BE2C (cell line): ENCODE results near the gene GADD45A.

ENCODE experiments used
- DNase-seq: peaks from one replicate; pipeline ENCODE4 v3.0.0-alpha.2; 2020
- H3K27me3 ChIP-seq: fragments of 250-450 bp; sonication (Bioruptor Pico); 2 replicates; pipeline ENCODE4 v1.5.1; 2020; ENCODE audit warnings: mild to moderate bottlenecking
- H3K36me3 ChIP-seq: fragments of 250-450 bp; sonication (Bioruptor Pico); 2 replicates; pipeline ENCODE4 v1.5.1; 2020; ENCODE audit warnings: mild to moderate bottlenecking
- H3K4me1 ChIP-seq: fragments of 250-450 bp; sonication (Bioruptor Pico); 2 replicates; pipeline ENCODE4 v1.5.1; 2020
- H3K4me3 ChIP-seq: 2 replicates; pipeline ENCODE4 v1.5.1; 2011; ENCODE audit warnings: low read depth, low read length
- H3K9me3 ChIP-seq: fragments of 250-450 bp; sonication (Bioruptor Pico); 2 replicates; pipeline ENCODE4 v1.5.1; 2020
- TF ChIP-seq, protein P1 (sequence below): IDR thresholded peaks from 2 replicates; pipeline ENCODE4 v1.5.1; 2012; ENCODE audit warnings: mild to moderate bottlenecking, low read depth, low read length

The GADD45A gene

DNA sequence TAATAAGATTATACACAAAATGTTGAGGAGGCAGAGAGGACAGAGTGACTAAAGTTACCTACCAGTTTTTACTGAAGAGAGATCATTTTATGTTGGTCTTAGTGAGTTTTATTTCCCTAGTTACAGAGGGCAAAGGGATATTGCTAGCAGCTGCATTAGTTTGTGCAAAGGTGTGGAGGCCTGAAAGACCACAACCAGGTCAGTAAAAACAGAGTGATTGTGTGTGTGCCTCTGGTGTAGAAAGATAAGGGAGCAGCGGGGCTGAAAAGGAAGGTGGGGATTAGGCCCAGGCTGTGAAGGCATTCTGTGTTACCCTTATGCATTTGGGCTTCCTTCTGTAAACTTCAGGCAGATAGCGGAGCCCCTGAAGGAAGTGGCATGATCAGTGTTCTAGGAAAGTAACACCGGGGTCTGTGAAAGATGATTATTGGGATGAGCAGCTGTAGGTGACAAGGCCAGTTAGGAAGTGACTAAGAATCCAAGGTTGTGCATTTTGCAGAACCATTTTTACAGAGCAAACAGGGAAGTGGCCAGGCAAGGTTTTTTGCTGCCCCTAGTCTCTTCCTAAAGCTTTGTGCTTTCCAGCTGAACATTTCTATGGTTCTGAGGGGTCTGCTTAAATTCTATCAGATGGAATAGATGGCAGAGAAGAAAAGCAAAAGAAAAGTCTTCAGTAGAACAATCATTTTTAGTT is 3.7 kb downstream of the GADD45A start:
- H3K9me3 ChIP-seq, result no peaks in the 10 kb centered on the region
- DNase-seq, result no peak
- H3K4me3 ChIP-seq, result no peak overlapping the region
- no peaks in the 10 kb centered on the region for H3K27me3 ChIP-seq
- TF ChIP-seq, protein P1, sequence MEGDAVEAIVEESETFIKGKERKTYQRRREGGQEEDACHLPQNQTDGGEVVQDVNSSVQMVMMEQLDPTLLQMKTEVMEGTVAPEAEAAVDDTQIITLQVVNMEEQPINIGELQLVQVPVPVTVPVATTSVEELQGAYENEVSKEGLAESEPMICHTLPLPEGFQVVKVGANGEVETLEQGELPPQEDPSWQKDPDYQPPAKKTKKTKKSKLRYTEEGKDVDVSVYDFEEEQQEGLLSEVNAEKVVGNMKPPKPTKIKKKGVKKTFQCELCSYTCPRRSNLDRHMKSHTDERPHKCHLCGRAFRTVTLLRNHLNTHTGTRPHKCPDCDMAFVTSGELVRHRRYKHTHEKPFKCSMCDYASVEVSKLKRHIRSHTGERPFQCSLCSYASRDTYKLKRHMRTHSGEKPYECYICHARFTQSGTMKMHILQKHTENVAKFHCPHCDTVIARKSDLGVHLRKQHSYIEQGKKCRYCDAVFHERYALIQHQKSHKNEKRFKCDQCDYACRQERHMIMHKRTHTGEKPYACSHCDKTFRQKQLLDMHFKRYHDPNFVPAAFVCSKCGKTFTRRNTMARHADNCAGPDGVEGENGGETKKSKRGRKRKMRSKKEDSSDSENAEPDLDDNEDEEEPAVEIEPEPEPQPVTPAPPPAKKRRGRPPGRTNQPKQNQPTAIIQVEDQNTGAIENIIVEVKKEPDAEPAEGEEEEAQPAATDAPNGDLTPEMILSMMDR, result no peak
- peaks cover 6% of the 10 kb centered on the region; the same call in 1 of the 2 replicates for H3K36me3 ChIP-seq
- peaks cover 9% of the 10 kb centered on the region; the same call in 1 of the 2 replicates for H3K4me1 ChIP-seq

DNA sequence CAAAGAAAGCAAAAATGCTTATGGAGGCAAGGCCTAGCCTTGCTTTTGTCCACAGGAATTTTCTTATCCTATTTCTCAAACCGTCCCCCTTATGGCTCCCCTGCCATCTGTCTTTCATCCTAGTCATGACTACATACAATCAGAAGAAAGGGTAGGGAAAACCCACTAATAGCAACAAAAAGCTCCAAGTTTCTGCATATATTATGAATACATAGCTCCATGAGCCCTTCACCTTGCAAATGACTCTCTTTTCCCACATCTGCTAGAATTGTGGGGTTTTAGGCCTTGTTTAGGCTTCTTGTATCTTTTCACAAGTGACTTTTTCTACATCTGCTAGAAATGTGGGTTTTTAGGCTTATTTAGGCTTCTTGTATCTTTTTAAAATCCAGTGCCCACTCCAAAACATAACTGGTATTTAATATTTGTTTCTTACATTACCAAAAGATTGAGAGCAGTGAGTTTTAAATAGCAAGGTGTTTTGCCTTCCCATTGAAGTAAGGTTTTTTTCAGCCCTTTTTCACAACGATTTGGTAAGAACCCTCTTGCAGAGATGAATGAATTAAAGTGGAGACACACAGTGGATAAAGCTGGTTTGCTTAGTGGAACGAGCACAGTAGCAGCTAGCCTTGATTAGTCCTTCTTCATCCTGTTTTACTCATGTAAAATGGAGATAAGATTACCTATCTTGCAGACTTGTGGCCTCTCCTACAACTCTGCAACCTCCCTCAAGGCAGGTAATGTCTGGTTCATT is 4.4 kb downstream of the GADD45A start:
- no peak overlapping the region for H3K4me3 ChIP-seq
- peaks cover 6% of the 10 kb centered on the region; the same call in 1 of the 2 replicates for H3K36me3 ChIP-seq
- no peaks in the 10 kb centered on the region for H3K27me3 ChIP-seq
- H3K4me1 ChIP-seq, result peaks cover 6% of the 10 kb centered on the region; the same call in 1 of the 2 replicates
- TF ChIP-seq, protein P1, result no peak
- no peak for DNase-seq
- H3K9me3 ChIP-seq, result no peaks in the 10 kb centered on the region

DNA sequence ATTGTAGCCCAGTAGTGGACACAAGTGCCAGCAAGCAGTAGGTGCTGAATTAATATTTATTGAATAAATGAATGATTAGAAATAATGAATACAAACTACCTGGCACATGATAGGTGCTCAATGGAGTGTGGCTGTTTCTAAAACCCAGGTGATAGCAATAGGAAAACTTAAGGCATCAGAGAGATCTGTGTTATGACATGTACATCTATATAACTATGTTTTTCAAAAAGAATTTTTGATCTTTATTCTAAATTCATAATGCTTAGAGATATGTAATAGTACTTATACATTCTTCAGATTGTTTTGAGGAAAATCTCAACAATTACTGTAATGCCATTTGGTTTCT is 5.0 kb downstream of the GADD45A start:
- Histone ChIP-seq H3K9me3 (no peaks in the 10 kb centered on the region), H3K36me3 (peaks cover 6% of the 10 kb centered on the region; the same call in 1 of the 2 replicates), H3K27me3 (no peaks in the 10 kb centered on the region), H3K4me3 (no peak overlapping the region), H3K4me1 (peaks cover 4% of the 10 kb centered on the region; the same call in 1 of the 2 replicates)
- TF ChIP-seq, protein P1, result no peak
- DNase-seq, result no peak

DNA sequence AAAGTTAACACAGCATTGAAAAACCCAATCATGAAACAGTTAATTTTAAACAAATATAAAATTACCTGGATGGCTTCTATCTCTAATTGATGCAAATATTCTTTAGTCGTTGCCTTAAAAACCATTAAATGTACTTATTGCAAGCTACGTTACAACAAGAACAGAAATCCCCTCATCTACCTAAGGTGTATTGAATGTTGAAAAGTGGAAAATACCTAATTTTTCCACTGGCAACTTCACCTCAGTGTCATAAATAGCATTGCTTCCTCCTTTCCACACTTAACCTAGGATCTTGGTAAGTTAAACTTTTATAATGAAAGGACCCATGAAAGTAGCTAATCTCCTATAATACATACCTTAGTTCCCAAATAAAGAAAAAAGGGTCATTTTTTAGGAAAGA is 5.4 kb downstream of the GADD45A start:
- H3K4me3 ChIP-seq, result no peak overlapping the region
- peaks cover 6% of the 10 kb centered on the region; the same call in 1 of the 2 replicates for H3K36me3 ChIP-seq
- peaks cover 4% of the 10 kb centered on the region; the same call in 1 of the 2 replicates for H3K4me1 ChIP-seq
- no peak for DNase-seq
- H3K27me3 ChIP-seq, result no peaks in the 10 kb centered on the region
- TF ChIP-seq, protein P1, result no peak
- H3K9me3 ChIP-seq, result no peaks in the 10 kb centered on the region

DNA sequence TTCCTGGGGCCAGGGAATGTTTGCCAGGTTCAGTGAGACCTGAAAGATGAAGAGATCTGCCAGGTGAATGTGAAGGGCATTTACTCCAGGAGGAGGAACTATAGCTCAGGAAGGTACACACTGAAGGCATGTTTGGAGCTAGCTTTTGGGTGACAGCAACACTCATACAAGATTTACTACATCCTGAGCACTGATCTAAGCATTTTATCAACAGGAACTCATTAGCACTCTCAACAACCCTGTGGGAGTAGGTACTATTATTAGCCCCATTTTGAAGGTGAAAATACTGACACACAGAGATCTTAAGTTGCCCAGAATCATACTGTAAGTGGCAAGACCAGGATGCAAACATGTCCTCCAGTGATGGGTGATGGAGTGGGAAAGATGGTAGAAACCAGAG is 6.7 kb downstream of the GADD45A start:
- TF ChIP-seq, protein P1, result no peak
- no peak for DNase-seq
- no peak overlapping the region for H3K4me3 ChIP-seq
- no peaks in the 10 kb centered on the region for H3K9me3 ChIP-seq
- peaks cover 4% of the 10 kb centered on the region; the same call in 1 of the 2 replicates for H3K4me1 ChIP-seq
- H3K36me3 ChIP-seq, result peaks cover 6% of the 10 kb centered on the region; the same call in 1 of the 2 replicates
- no peaks in the 10 kb centered on the region for H3K27me3 ChIP-seq

DNA sequence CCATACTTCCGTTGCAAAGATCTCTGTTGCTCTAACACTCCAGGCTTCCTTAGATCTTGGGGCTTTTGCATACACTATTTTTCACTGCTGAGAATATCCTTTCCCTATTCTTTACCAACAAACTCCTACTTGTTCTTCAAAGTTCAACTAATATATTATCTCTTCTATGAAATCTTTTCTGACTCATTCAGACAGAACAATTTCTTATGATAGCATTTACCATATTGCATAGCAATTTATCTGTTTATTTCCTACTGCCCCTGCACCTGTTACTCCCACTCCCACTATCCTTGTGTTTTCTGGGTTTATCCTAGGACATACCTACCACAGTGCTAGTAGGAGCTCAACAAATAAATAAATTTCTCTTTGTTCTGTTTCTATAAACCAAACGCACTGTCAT is 11.0 kb downstream of the GADD45A start:
- Histone ChIP-seq H3K4me3 (no peak overlapping the region), H3K27me3 (no peaks in the 10 kb centered on the region), H3K4me1 (peaks cover 7% of the 10 kb centered on the region), H3K9me3 (no peaks in the 10 kb centered on the region), H3K36me3 (no peaks in the 10 kb centered on the region)
- DNase-seq, result no peak
- TF ChIP-seq, protein P1, result no peak
